MCF 10A (cell line): Measurements from ENCODE around the gene GLA. TPM values are rescaled to one million over a fixed set of nuclear protein-coding genes. Genes with fewer than 3 reads are reported as not detected.

Experiments used
- BruUV-seq: library from RNA; stranded (reverse); fragments of 400-500 nt; replicated peaks from 2 replicates; lab custom pipeline; 2021; lab: Mats Ljungman, UMichigan
- CTCF ChIA-PET: fragments of 300-600 bp; sonication (Branson Sonifier 250); formaldehyde crosslinking; extraction: SDS; loops from one replicate; lab custom pipeline; 2021; ENCODE audit warnings: antibody characterized with exemption, inconsistent platforms; lab: Yijun Ruan, JAX
- POLR2A ChIA-PET: fragments of 300-600, 350-650 bp; sonication (Branson Sonifier 250); formaldehyde crosslinking; extraction: SDS; loops from one replicate; lab custom pipeline; 2020; ENCODE audit warnings: antibody characterized with exemption, inconsistent platforms; lab: Yijun Ruan, JAX
- DNase-seq: peaks from one replicate; pipeline ENCODE4 v3.0.0-alpha.2; 2018; ENCODE audit not compliant: unreplicated experiment
- H3K27ac Mint-ChIP-seq: one replicate; pipeline ENCODE4 v1.8.0; 2022; ENCODE audit warnings: mild to moderate bottlenecking, low read depth, mixed read lengths; ENCODE audit not compliant: unreplicated experiment
- H3K27me3 Mint-ChIP-seq: one replicate; pipeline ENCODE4 v1.8.0; 2022; ENCODE audit warnings: mixed read lengths; ENCODE audit not compliant: insufficient read depth, unreplicated experiment
- H3K36me3 Mint-ChIP-seq: one replicate; pipeline ENCODE4 v1.8.0; 2022; ENCODE audit warnings: mild to moderate bottlenecking, moderate library complexity, mixed read lengths; ENCODE audit not compliant: insufficient read depth, unreplicated experiment
- H3K4me1 Mint-ChIP-seq: one replicate; pipeline ENCODE4 v1.8.0; 2022; ENCODE audit warnings: mixed read lengths; ENCODE audit not compliant: insufficient read depth, unreplicated experiment
- H3K4me3 Mint-ChIP-seq: one replicate; pipeline ENCODE4 v1.8.0; 2022; ENCODE audit warnings: mild to moderate bottlenecking, moderate library complexity, mixed read lengths; ENCODE audit not compliant: unreplicated experiment
- H3K9me3 Mint-ChIP-seq: one replicate; pipeline ENCODE4 v1.8.0; 2022; ENCODE audit warnings: mixed read lengths; ENCODE audit not compliant: unreplicated experiment
- CTCF ChIP-seq: fragments of 200-600 bp; IDR thresholded peaks from one replicate; pipeline ENCODE4 v1.8.0; 2022; ENCODE audit warnings: antibody characterized with exemption, mild to moderate bottlenecking; ENCODE audit not compliant: unreplicated experiment
- intact Hi-C: fragments of 100-400 bp; cut with micrococcal nuclease; formaldehyde crosslinking; loops from 2 replicates; pipeline ENCODE4 v1.14.1; 2022
- total RNA-seq: library from RNA; stranded (reverse); gene quantifications from 2 replicates; pipeline ENCODE4 v1.2.3, GENCODE V29; 2022

The GLA gene
- total RNA-seq, 1 experiment from 2014 or later = 13.3 TPM

- intact Hi-C loops = no loop called here
- no TSS peak for BruUV-seq
- DNase-seq = no peak
- H3K4me1 Mint-ChIP-seq = no peaks in the 10 kb centered on the region
- H3K27me3 Mint-ChIP-seq = peaks cover 59% of the 10 kb centered on the region
- no peak overlapping the region for H3K27ac Mint-ChIP-seq
- no peak for TF ChIP-seq CTCF
- no peaks in the 10 kb centered on the region for H3K9me3 Mint-ChIP-seq
- H3K36me3 Mint-ChIP-seq = peaks cover 6% of the 10 kb centered on the region
- no peak overlapping the region for H3K4me3 Mint-ChIP-seq
- ChIA-PET POLR2A (no interaction called here), CTCF (interaction anchor here (0.7 kb wide), 1 partner anchor 243 kb away, joined by 3 read pairs; no protein-coding TSS in a partner anchor)
Measured at GRCh38 chrX:101360390-101360789, 47.3 kb downstream of the GLA start.

GRCh38 chrX:101359966-101360365, 47.8 kb downstream of the GLA start:
- intact Hi-C loops = no loop called here
- no peak overlapping the region for H3K27ac Mint-ChIP-seq
- H3K9me3 Mint-ChIP-seq = no peaks in the 10 kb centered on the region
- no peak for DNase-seq
- peaks cover 6% of the 10 kb centered on the region for H3K36me3 Mint-ChIP-seq
- POLR2A ChIA-PET = no interaction called here
- H3K27me3 Mint-ChIP-seq = peaks cover 59% of the 10 kb centered on the region
- no peak for TF ChIP-seq CTCF
- H3K4me1 Mint-ChIP-seq = no peaks in the 10 kb centered on the region
- no TSS peak for BruUV-seq
- CTCF ChIA-PET = interaction anchor here (0.6 to 0.7 kb wide), 2 partner anchors 41 to 242 kb away, joined by 3 to 6 read pairs; no protein-coding TSS in a partner anchor
- no peak overlapping the region for H3K4me3 Mint-ChIP-seq

GRCh38 chrX:101357166-101357795, 50.4 kb downstream of the GLA start:
- intact Hi-C loops = no loop called here
- no peaks in the 10 kb centered on the region for H3K36me3 Mint-ChIP-seq

More at GRCh38 chrX:101357166-101357795, 50.4 kb downstream of the GLA start:
- ChIA-PET CTCF (interaction anchor here (0.9 kb wide), 1 partner anchor 8 kb away, joined by 3 read pairs; no protein-coding TSS in a partner anchor), POLR2A (no interaction called here)
- Mint-ChIP-seq H3K27me3 (peaks cover 60% of the 10 kb centered on the region), H3K27ac (no peak overlapping the region), H3K9me3 (no peaks in the 10 kb centered on the region), H3K4me1 (no peaks in the 10 kb centered on the region), H3K4me3 (no peak overlapping the region)
- TF ChIP-seq CTCF = no peak
- peak; percentile 30 for DNase-seq
- no TSS peak for BruUV-seq
